ENCODE data around the gene TXLNB.

Gene TXLNB

GRCh38 chr6:139204978-139205377, 86.8 kb downstream of the TXLNB start:
- no peak for DNase-seq (ENCODE audit: low read depth, low spot score)
- Histone ChIP-seq H3K36me3 (ENCODE audit: insufficient read depth, insufficient read length, low read length) (no peaks in the 10 kb centered on the region), H3K4me1 (ENCODE audit: insufficient read depth, insufficient read length) (no peaks in the 10 kb centered on the region), H3K27me3 (ENCODE audit: insufficient read depth, insufficient read length) (no peaks in the 10 kb centered on the region), H3K9me3 (ENCODE audit: insufficient read depth, low read length) (peaks cover 2% of the 10 kb centered on the region; the same call in 1 of the 2 replicates), H3K4me3 (ENCODE audit: insufficient read length, low read depth) (no peak overlapping the region), H3K9ac (ENCODE audit: insufficient read length, low read depth) (no peak overlapping the region)
- TF ChIP-seq YY1 (IDR thresholded peaks at IDR 0.05; ENCODE audit: insufficient read depth, insufficient read length) (no peak), ZNF274 (IDR thresholded peaks at IDR 0.05; ENCODE audit: low read depth, low read length) (no peak), SUZ12 (IDR thresholded peaks at IDR 0.05; ENCODE audit: extremely low read depth, insufficient read depth, insufficient read length) (no peak)

- no peak for TF ChIP-seq YY1 (IDR thresholded peaks at IDR 0.05; ENCODE audit: insufficient read depth, insufficient read length)
- TF ChIP-seq ZNF274 (IDR thresholded peaks at IDR 0.05; ENCODE audit: low read depth, low read length) = no peak
- TF ChIP-seq SUZ12 (IDR thresholded peaks at IDR 0.05; ENCODE audit: extremely low read depth, insufficient read depth, insufficient read length) = no peak
- Histone ChIP-seq H3K4me1 (ENCODE audit: insufficient read depth, insufficient read length) (no peaks in the 10 kb centered on the region), H3K36me3 (ENCODE audit: insufficient read depth, insufficient read length, low read length) (no peaks in the 10 kb centered on the region), H3K4me3 (ENCODE audit: insufficient read length, low read depth) (no peak overlapping the region), H3K9me3 (ENCODE audit: insufficient read depth, low read length) (no peaks in the 10 kb centered on the region; the same call in 1 of the 2 replicates), H3K27me3 (ENCODE audit: insufficient read depth, insufficient read length) (no peaks in the 10 kb centered on the region), H3K9ac (ENCODE audit: insufficient read length, low read depth) (no peak overlapping the region)
- no peak for DNase-seq (ENCODE audit: low read depth, low spot score)
Observed at GRCh38 chr6:139201378-139201777, 90.4 kb downstream of the TXLNB start.

GRCh38 chr6:139198529-139199288, 93.1 kb downstream of the TXLNB start:
- no peaks in the 10 kb centered on the region for H3K4me1 ChIP-seq (ENCODE audit: insufficient read depth, insufficient read length)
- no peak for DNase-seq (ENCODE audit: low read depth, low spot score)
- TF ChIP-seq YY1 (IDR thresholded peaks at IDR 0.05; ENCODE audit: insufficient read depth, insufficient read length) (no peak), ZNF274 (IDR thresholded peaks at IDR 0.05; ENCODE audit: low read depth, low read length) (no peak), SUZ12 (IDR thresholded peaks at IDR 0.05; ENCODE audit: extremely low read depth, insufficient read depth, insufficient read length) (no peak)
- no peak overlapping the region for H3K4me3 ChIP-seq (ENCODE audit: insufficient read length, low read depth)
- no peaks in the 10 kb centered on the region for H3K36me3 ChIP-seq (ENCODE audit: insufficient read depth, insufficient read length, low read length)
- H3K9me3 ChIP-seq (ENCODE audit: insufficient read depth, low read length) = no peaks in the 10 kb centered on the region
- no peak overlapping the region for H3K9ac ChIP-seq (ENCODE audit: insufficient read length, low read depth)
- H3K27me3 ChIP-seq (ENCODE audit: insufficient read depth, insufficient read length) = no peaks in the 10 kb centered on the region

- Histone ChIP-seq H3K9me3 (ENCODE audit: insufficient read depth, low read length) (no peaks in the 10 kb centered on the region), H3K4me1 (ENCODE audit: insufficient read depth, insufficient read length) (no peaks in the 10 kb centered on the region), H3K27me3 (ENCODE audit: insufficient read depth, insufficient read length) (no peaks in the 10 kb centered on the region), H3K9ac (ENCODE audit: insufficient read length, low read depth) (no peak overlapping the region), H3K36me3 (ENCODE audit: insufficient read depth, insufficient read length, low read length) (no peaks in the 10 kb centered on the region), H3K4me3 (ENCODE audit: insufficient read length, low read depth) (no peak overlapping the region)
- TF ChIP-seq YY1 (IDR thresholded peaks at IDR 0.05; ENCODE audit: insufficient read depth, insufficient read length) (no peak), ZNF274 (IDR thresholded peaks at IDR 0.05; ENCODE audit: low read depth, low read length) (no peak), SUZ12 (IDR thresholded peaks at IDR 0.05; ENCODE audit: extremely low read depth, insufficient read depth, insufficient read length) (no peak)
- no peak for DNase-seq (ENCODE audit: low read depth, low spot score)
Observed at GRCh38 chr6:139194740-139195139, 97.1 kb downstream of the TXLNB start.

Data from NT2/D1 (cell line).